Activated CD8-positive, alpha-beta T cell treated with anti-CD3 and anti-CD28 coated beads, Interleukin-2, amount 10 ng/mL, durations not matched to agents 7 days and 5 days (primary cell): ENCODE results near the gene RGL2. TPM values are rescaled to one million over a fixed set of nuclear protein-coding genes. Genes with fewer than 3 reads are reported as not detected.
"Not testable (repeated sequence)": the region's sequence is repeated elsewhere in the genome, so short reads cannot be mapped to it uniquely, and the experiment has no call there.

ENCODE experiments used
- ATAC-seq: fragments of 150-1000 bp; cut with Tn5 transposase; one replicate; pipeline ENCODE4 v1.10.0; 2021; ENCODE audit warnings: moderate library complexity
- CTCF ChIA-PET: fragments of 350-600 bp; sonication (Branson Sonifier 250); formaldehyde crosslinking; loops from one replicate; lab custom pipeline; 2021; ENCODE audit warnings: antibody characterized with exemption; lab: Charles Lee
- POLR2A ChIA-PET: fragments of 350-600 bp; sonication (Branson Sonifier 250); formaldehyde crosslinking; loops from one replicate; lab custom pipeline; 2021; ENCODE audit warnings: antibody characterized with exemption; lab: Charles Lee
- DNase-seq: peaks from one replicate; pipeline ENCODE4 v3.0.0-alpha.2; 2020
- H3K27ac Mint-ChIP-seq: one replicate; pipeline ENCODE4 v1.8.0; 2021; ENCODE audit warnings: mild to moderate bottlenecking, mixed read lengths
- H3K27me3 Mint-ChIP-seq: one replicate; pipeline ENCODE4 v1.8.0; 2021; ENCODE audit warnings: low read depth, mixed read lengths
- H3K36me3 Mint-ChIP-seq: one replicate; pipeline ENCODE4 v1.8.0; 2021; ENCODE audit warnings: low read depth, mixed read lengths
- H3K4me1 Mint-ChIP-seq: one replicate; pipeline ENCODE4 v1.8.0; 2021; ENCODE audit warnings: low read depth, mixed read lengths
- H3K4me3 Mint-ChIP-seq: one replicate; pipeline ENCODE4 v1.8.0; 2021; ENCODE audit warnings: mild to moderate bottlenecking, mixed read lengths
- H3K9me3 Mint-ChIP-seq: one replicate; pipeline ENCODE4 v1.8.0; 2022; ENCODE audit warnings: mixed read lengths; ENCODE audit not compliant: insufficient read depth
- total RNA-seq, 2 experiments: library from RNA; stranded (reverse); gene quantifications; one replicate each; pipeline ENCODE4 v1.2.3, GENCODE V29; 2021

RGL2 gene
- total RNA-seq, 2 experiments from 2014 or later = 50.8 to 58.2 TPM

DNA sequence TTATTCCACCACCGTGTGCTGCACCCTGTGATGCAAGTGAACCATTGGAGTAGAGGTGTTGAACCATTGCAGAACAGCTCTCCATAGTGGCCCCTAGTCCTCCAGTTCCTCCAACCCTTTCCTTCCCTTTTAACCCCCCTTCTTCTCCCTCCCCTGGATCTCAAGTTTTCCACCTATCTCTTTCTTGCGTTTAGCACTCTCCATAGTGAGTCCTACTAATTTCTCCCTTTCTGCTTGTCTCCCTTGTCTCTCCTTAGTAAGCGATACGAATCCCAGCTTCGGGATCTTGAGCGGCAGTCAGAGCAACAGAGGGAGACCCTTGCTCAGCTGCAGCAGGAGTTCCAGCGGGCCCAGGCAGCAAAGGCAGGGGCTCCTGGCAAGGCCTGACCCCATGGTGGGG, 8.3 kb downstream of the RGL2 start:
- ATAC-seq = no peak
- no peaks in the 10 kb centered on the region for H3K9me3 Mint-ChIP-seq
- ChIA-PET POLR2A (interaction anchor here (0.6 to 3.4 kb wide), 6 partner anchors 9 to 215 kb away, joined by 3 to 50 read pairs (median 6); partner anchors contain the start of genes B3GALT4, HLA-DPB1, RGL2 and RPS18), CTCF (interaction anchor here (0.6 to 2.6 kb wide), 5 partner anchors 8 to 42 kb away, joined by 3 to 25 read pairs (median 5); partner anchors contain the start of gene RGL2)
- H3K4me1 Mint-ChIP-seq = peaks cover 46% of the 10 kb centered on the region
- DNase-seq = no peak
- H3K27me3 Mint-ChIP-seq = no peaks in the 10 kb centered on the region
- peak overlapping the region; percentile 87 for H3K27ac Mint-ChIP-seq
- H3K36me3 Mint-ChIP-seq = peaks cover 61% of the 10 kb centered on the region
- H3K4me3 Mint-ChIP-seq = peak overlapping the region; percentile 97

DNA sequence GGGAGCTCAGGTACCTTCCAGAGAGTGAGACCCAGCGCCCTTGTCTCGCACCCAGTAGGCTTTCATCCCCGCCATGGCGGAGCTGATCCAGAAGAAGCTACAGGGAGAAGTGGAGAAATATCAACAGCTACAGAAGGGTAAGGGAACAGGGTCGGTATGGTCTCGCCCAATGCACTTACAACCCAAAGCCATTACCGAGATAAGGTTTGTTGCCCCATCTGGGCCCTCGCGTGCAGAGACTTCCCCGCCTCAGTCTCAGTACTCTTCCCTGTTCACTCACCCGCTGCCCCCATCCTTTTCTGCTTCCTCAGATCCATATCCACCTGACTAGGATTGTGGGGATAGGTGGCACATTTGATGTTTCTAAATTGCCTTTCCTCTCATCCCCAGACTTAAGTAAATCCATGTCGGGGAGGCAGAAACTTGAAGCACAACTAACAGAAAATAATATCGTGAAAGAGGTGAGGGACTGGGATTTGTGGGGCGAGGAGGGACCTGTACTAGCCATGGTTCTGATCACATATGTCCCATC, 8.9 kb downstream of the RGL2 start:
- Mint-ChIP-seq H3K4me3 (peak overlapping the region; percentile 97), H3K27me3 (no peaks in the 10 kb centered on the region), H3K4me1 (peaks cover 46% of the 10 kb centered on the region), H3K27ac (peak overlapping the region; percentile 87), H3K36me3 (peaks cover 61% of the 10 kb centered on the region), H3K9me3 (no peaks in the 10 kb centered on the region)
- ChIA-PET POLR2A (interaction anchor here (0.6 to 3.4 kb wide), 11 partner anchors 8 to 318 kb away, joined by 3 to 50 read pairs (median 7); partner anchors contain the start of genes B3GALT4, CUTA, HLA-DPB1 and RGL2), CTCF (interaction anchor here (0.8 to 3.3 kb wide), 12 partner anchors 9 to 164 kb away, joined by 3 to 28 read pairs (median 3); partner anchors contain the start of genes B3GALT4, RGL2, RPS18 and VPS52)
- no peak for DNase-seq
- peak; percentile 21 for ATAC-seq

DNA sequence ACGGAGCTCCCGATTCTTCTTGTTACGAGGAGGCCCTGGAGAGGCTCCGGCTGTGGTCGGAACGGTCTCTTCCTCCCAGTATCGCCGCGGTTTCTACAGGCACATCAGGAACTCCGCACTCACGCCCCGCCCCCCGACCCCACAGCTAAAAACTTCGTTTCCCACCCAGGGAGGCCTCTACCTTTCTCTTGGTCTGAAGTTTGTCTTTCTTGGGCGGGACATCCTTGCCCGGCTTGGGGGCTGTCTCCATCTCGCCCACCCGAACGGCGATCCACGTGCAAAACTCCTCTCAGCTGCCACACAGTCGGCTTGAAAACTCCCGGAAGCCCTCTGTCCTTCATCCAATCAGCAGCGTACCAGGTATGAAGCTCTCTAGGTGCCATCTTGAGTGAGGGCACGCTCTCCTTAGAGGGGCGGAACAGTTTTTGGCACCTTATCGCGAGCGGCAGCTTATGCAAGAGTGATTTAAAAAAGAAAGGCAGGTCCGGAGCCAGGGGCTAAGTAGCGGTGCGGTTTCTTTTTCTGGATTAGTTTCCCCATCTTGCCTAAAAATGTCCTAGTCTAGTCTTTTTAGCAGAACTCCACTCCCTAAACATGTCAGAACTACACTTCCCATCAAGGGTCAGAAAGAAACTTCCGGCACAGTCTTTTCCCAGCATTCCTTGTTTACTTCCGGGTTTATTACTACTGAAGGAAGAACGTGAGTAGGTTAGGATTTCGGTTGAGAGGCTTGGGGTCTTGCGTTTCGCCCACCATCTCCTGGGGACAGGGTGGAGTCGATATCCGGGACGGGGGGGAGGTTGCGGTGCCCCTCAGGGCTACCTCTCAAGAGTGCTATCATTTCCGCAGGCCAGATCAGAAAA, 9.6 kb downstream of the RGL2 start, which contains the start of the genes PFDN6 and WDR46:
TSS of gene PFDN6 (plus strand) at position 681 of the 863 bp plus-strand sequence. CDS start 256 bp downstream, outside the sequence.
TSS of gene WDR46 (minus strand) at position 319 of the 863 bp plus-strand sequence. CDS start at position 250, 69 bp downstream.
- peak; percentile 97 for ATAC-seq
- peaks cover 64% of the 10 kb centered on the region for H3K36me3 Mint-ChIP-seq

DNA sequence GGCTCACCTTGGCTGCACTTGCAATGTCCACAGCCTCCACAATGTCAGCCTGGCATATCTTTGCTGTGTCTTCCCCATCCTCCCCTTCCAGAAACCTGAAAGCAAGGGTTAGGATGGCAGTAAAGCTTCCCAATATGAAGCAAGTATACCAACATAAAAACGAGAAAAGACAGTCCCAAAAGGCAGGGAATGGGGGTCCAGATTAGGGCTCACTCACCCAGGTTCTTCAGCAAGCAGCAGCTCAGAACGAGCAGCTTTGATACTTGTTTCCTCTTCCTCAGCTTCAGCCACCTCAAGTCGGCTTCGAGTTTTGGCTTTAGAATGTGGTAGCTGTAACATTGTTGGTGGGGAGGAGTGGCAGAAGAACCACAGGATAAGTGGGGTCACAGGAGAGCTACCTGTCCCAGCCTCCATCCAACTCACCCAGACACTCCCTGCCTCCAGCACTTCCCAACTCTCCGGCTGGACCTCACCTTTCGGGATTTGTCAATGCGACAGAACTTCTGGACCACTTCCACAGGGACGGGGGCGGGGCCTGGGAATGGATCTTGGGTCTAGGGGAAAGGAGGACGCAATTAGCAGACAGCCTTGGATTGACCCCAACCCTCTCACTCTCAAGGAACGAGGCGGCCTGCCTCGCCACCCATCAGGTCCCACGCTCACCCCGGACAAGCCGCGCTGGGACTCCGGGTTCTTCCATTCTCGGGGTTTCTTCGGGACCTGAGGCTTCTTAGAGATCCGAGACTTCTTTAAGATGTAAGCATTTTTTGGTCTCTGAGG, 10.4 kb downstream of the RGL2 start:
- peak; percentile 8 for ATAC-seq
- ChIA-PET CTCF (interaction anchor here (0.6 to 3.3 kb wide), 15 partner anchors 7 to 423 kb away, joined by 3 to 28 read pairs (median 3); partner anchors contain the start of genes B3GALT4, RGL2, RPS18 and SYNGAP1), POLR2A (interaction anchor here (0.6 to 3.4 kb wide), 12 partner anchors 9 to 316 kb away, joined by 3 to 50 read pairs (median 8); partner anchors contain the start of genes B3GALT4, CUTA, RGL2 and RPS18)
- Mint-ChIP-seq H3K9me3 (no peaks in the 10 kb centered on the region), H3K27me3 (no peaks in the 10 kb centered on the region), H3K4me3 (peak overlapping the region; percentile 97), H3K36me3 (peaks cover 61% of the 10 kb centered on the region), H3K4me1 (peaks cover 43% of the 10 kb centered on the region), H3K27ac (peak overlapping the region; percentile 87)
- no peak for DNase-seq

More for the DNA sequence above, 9.6 kb downstream of the RGL2 start, which contains the start of the genes PFDN6 and WDR46:
- Mint-ChIP-seq H3K27ac (peak within 1 kb of the TSS; percentile 87), H3K4me3 (peak within 1 kb of the TSS; percentile 97), H3K4me1 (peaks cover 46% of the 10 kb centered on the region), H3K27me3 (no peaks in the 10 kb centered on the region), H3K9me3 (no peaks in the 10 kb centered on the region)
- ChIA-PET POLR2A (interaction anchor here (0.6 to 3.4 kb wide), 14 partner anchors 8 to 317 kb away, joined by 3 to 50 read pairs (median 6); partner anchors contain the start of genes B3GALT4, CUTA, RGL2 and RPS18), CTCF (interaction anchor here (0.6 to 3.3 kb wide), 18 partner anchors 8 to 422 kb away, joined by 3 to 28 read pairs (median 3); partner anchors contain the start of genes B3GALT4, RGL2, RPS18 and SYNGAP1)
- DNase-seq = peak; percentile 93

DNA sequence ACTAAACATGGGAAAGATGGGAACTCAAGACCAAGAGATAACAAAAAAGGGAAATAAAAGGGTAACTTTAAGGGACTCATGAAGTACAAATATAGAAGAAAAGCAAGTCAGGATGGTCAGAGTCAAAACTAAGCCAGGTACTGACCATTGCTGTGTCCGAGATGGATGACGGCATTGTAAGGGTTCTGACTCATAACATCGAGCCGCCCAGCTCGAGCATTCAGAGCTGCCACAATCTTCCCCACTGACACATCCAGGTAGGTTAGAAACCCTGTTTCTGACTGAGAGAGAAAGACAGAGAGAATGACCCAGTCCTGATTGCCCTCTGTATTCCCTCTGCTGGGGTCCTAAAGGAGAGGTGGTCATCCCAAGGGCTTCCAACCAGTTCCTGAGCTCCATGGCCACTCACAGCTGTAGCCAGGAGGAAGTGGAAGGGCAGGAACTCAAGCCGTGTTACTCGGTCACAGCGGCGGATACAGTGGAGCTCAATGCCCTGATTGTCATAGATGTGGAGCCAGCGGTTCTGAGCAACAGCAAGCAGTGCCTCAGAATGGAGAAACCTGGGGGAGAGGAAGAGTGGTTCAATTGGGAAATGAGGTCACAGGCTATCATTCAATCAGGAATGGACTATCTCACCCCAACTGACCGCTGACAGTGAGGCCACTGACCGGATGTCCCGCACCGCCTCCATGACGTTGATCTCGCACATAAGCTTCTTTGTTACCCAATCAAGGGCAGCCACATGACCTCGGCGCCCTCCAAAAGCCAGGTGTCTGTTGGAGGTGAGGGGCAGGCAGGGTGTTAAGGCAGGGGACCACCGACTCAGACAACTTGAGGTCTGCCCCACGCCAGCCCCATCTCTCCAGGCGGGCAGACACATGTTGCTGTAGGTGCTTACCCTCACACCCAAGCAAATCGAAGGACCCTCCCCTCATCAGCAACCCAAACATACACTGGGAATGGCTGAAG, 11.5 kb downstream of the RGL2 start:
- ChIA-PET CTCF (interaction anchor here (0.6 to 3.3 kb wide), 3 partner anchors 10 to 33 kb away, joined by 4 to 28 read pairs (median 5); partner anchors contain the start of genes B3GALT4 and TAPBP), POLR2A (interaction anchor here (0.7 to 2.7 kb wide), 5 partner anchors 8 to 15 kb away, joined by 3 to 37 read pairs (median 5); partner anchors contain the start of genes B3GALT4, RGL2, RPS18 and VPS52)
- H3K4me3 Mint-ChIP-seq = peak overlapping the region; percentile 97
- no peaks in the 10 kb centered on the region for H3K27me3 Mint-ChIP-seq
- peaks cover 43% of the 10 kb centered on the region for H3K4me1 Mint-ChIP-seq
- H3K36me3 Mint-ChIP-seq = peaks cover 60% of the 10 kb centered on the region
- no peak overlapping the region for H3K27ac Mint-ChIP-seq
- no peak for ATAC-seq
- H3K9me3 Mint-ChIP-seq = no peaks in the 10 kb centered on the region
- DNase-seq = no peak

DNA sequence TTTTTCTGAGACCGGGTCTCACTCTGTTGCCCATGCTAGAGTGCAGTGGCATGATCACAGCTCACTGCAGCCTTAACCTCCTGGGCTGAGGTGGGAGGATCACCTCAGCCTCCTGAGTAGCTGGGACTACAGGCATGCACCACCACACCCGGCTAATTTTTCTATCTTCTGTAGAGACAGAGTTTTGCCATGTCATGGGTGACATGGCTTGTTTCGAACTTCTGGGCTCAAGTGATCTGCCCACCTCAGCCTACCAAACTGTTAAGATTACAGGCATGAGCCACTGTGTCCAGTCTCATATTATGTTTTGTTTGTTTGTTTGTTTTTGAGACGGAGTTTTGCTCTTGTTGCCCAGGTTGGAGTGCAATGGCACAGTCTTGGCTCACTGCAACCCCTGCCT, 13.5 kb downstream of the RGL2 start:
- H3K4me3 Mint-ChIP-seq, H3K27me3 Mint-ChIP-seq, CTCF ChIA-PET, ATAC-seq, DNase-seq, H3K27ac Mint-ChIP-seq, H3K9me3 Mint-ChIP-seq: not testable (repeated sequence)
- Mint-ChIP-seq H3K4me1 (peaks cover 34% of the 10 kb centered on the region), H3K36me3 (peaks cover 56% of the 10 kb centered on the region)
- POLR2A ChIA-PET = interaction anchor here (1.6 kb wide), 1 partner anchor 8 kb away, joined by 4 read pairs; the partner anchor contains the start of gene B3GALT4

DNA sequence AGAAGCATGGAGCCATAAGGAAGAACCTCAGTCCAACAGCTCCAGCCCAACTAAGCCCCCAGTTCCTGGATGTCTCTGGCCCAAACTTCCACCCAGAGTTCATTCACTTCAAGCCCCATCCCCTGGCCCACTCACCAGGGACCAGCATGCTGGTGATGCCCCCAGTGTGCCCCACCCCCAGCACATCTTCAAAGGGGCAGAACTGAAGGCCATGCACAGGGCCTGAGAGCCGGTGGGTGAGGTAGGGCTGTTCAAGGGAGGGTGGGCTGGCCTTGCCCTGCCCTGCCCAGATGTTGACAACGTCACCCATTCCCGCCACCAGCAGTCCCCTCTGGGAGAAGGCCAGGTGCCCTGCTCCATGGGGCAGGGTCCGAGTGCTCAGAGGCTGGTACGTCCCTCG, 18.2 kb downstream of the RGL2 start:
- ATAC-seq (no peak), DNase-seq (no peak)
- no peak overlapping the region for H3K4me3 Mint-ChIP-seq
- H3K36me3 Mint-ChIP-seq = peaks cover 66% of the 10 kb centered on the region
- POLR2A ChIA-PET = interaction anchor here (1.1 kb wide), 1 partner anchor 33 kb away, joined by 3 read pairs; no protein-coding TSS in a partner anchor
- CTCF ChIA-PET = interaction anchor here (0.8 kb wide), 1 partner anchor 9 kb away, joined by 3 read pairs; the partner anchor contains the start of genes PFDN6 and WDR46
- peak overlapping the region; percentile 50 for H3K27ac Mint-ChIP-seq
- H3K9me3 Mint-ChIP-seq = no peaks in the 10 kb centered on the region
- H3K27me3 Mint-ChIP-seq = no peaks in the 10 kb centered on the region
- peaks cover 37% of the 10 kb centered on the region for H3K4me1 Mint-ChIP-seq

DNA sequence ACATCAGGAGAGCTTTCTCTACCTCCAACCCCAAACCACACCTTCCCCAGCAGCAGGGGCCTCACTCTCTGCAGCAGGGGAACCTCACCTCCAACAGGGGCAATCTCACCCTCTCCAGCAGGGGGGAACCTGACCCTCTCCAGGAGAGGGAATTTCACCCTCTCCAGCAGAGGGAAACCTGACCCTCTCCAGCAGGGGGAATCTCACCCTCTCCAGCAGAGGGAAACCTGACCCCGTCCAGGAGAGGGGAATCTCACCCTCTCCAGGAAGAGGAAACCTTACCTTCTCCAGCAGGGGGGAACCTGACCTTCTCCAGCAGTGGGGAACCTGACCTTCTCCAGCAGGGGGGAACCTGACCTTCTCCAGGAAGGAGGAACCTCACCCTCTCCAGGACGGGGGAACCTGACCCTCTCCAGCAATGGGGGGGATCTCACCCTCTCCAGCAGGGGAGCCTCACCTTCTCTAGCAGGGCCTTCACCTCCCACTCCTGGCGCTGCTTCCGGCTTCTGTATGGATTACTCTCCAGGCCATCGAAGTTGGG, 18.7 kb downstream of the RGL2 start:
- no peaks in the 10 kb centered on the region for H3K27me3 Mint-ChIP-seq
- H3K9me3 Mint-ChIP-seq = no peaks in the 10 kb centered on the region
- DNase-seq (no peak), ATAC-seq (no peak)
- H3K36me3 Mint-ChIP-seq = peaks cover 71% of the 10 kb centered on the region
- peaks cover 42% of the 10 kb centered on the region for H3K4me1 Mint-ChIP-seq
- ChIA-PET CTCF (interaction anchor here (0.8 to 1.0 kb wide), 2 partner anchors 9 to 10 kb away, joined by 3 to 5 read pairs; partner anchors contain the start of genes PFDN6 and WDR46), POLR2A (interaction anchor here (0.6 to 4.4 kb wide), 5 partner anchors 8 to 129 kb away, joined by 3 to 54 read pairs (median 3); partner anchors contain the start of gene RGL2)
- no peak overlapping the region for H3K4me3 Mint-ChIP-seq
- H3K27ac Mint-ChIP-seq = peak overlapping the region; percentile 61

DNA sequence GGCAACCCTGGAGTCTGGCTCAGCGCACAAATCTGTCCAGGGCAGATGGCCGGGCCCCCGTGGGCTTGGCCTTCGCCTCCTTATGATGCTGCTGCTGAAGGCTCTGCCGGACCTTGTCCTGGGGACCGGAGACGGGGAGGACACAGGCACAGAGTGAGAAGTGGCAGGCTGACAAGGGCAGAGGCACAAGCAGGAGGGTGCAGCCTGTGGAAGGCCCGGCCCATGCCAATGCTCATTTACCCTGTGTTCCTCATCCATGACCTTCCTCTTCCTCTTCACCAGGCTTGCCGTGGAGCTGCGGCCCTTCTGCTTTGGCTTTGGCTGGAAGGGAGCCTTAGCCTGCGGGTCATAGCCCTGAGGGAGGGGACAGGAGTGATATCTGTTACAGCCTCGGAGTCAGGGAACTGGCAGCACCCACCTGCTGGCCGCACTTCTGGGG, 19.5 kb downstream of the RGL2 start:
- ChIA-PET POLR2A (interaction anchor here (0.6 to 4.4 kb wide), 5 partner anchors 8 to 129 kb away, joined by 3 to 54 read pairs (median 3); partner anchors contain the start of genes PFDN6, RGL2 and WDR46), CTCF (interaction anchor here (0.8 to 3.2 kb wide), 6 partner anchors 10 to 112 kb away, joined by 3 to 51 read pairs (median 5); partner anchors contain the start of genes PFDN6, RGL2 and WDR46)
- H3K9me3 Mint-ChIP-seq = no peaks in the 10 kb centered on the region
- peaks cover 50% of the 10 kb centered on the region for H3K4me1 Mint-ChIP-seq
- ATAC-seq (no peak), DNase-seq (no peak)
- H3K4me3 Mint-ChIP-seq = peak overlapping the region; percentile 90
- no peaks in the 10 kb centered on the region for H3K27me3 Mint-ChIP-seq
- peaks cover 74% of the 10 kb centered on the region for H3K36me3 Mint-ChIP-seq
- peak overlapping the region; percentile 77 for H3K27ac Mint-ChIP-seq
